HepG2 (cell line): ENCODE data around the gene MRE11. TPM values are rescaled to one million over a fixed set of nuclear protein-coding genes. Genes with fewer than 3 reads are reported as not detected.

Source experiments
- ATAC-seq: fragments of 200-7000 bp; cut with Tn5 transposase; 3 replicates; pipeline ENCODE4 v1.9.1; 2020; ENCODE audit warnings: mild to moderate bottlenecking, moderate library complexity
- BruUV-seq: library from RNA; stranded (reverse); fragments of 400-500 nt; replicated peaks from 2 replicates; lab custom pipeline; 2021; lab: Mats Ljungman, UMichigan
- CTCF ChIA-PET: fragments of 300-600 bp; formaldehyde crosslinking; extraction: SDS; loops from one replicate; lab custom pipeline; 2021; ENCODE audit warnings: low total read pairs, inconsistent platforms, low intra/inter-chr PET ratio; lab: Yijun Ruan, JAX
- POLR2A ChIA-PET: fragments of 350-600 bp; sonication (Branson Sonifier 250); formaldehyde crosslinking; loops from one replicate; lab custom pipeline; 2020; ENCODE audit warnings: antibody characterized with exemption, inconsistent platforms; lab: Yijun Ruan, JAX
- DNase-seq: peaks from one replicate; pipeline ENCODE4 v3.0.0-alpha.2; 2015; ENCODE audit warnings: low spot score
- FAIRE-seq: peaks from 3 replicates; lab custom pipeline; 2011; peaks lifted over from hg19 to GRCh38; lab: Jason Lieb, UNC
- H2AFZ ChIP-seq: one replicate; pipeline ENCODE4 v1.6.1; 2011; ENCODE audit warnings: low read length, inconsistent platforms
- H3K27ac ChIP-seq: fragments of 300-600 bp; 3 replicates; pipeline ENCODE4 v1.8.0; 2011; ENCODE audit warnings: mixed run types, mild to moderate bottlenecking, mixed read lengths, low read length, inconsistent platforms; ENCODE audit not compliant: insufficient read depth; ENCODE audit errors: extremely low read length
- H3K27me3 ChIP-seq, 2 experiments: fragments of 200-600 bp in 1 of 2; 2 replicates in 1 of 2; 3 replicates in 1 of 2; pipeline versions ENCODE4 v1.6.0 to v1.8.0; 2011; ENCODE audit warnings: low read length in 2 of 2, mild to moderate bottlenecking in 2 of 2, moderate library complexity in 2 of 2, inconsistent platforms in 1 of 2; ENCODE audit not compliant: insufficient read depth in 2 of 2, control insufficient read depth in 1 of 2
- H3K36me3 ChIP-seq, 2 experiments: fragments of 200-600 bp in 1 of 2; replicated peaks in 1 of 2; 2 replicates in 1 of 2; 3 replicates in 1 of 2; pipeline versions ENCODE4 v1.5.1 to v1.8.0; 2011; ENCODE audit warnings: low read length in 2 of 2, inconsistent platforms in 1 of 2; ENCODE audit not compliant: insufficient read depth in 2 of 2, control insufficient read depth in 1 of 2
- H3K4me1 ChIP-seq: 2 replicates; pipeline ENCODE4 v1.5.1; 2012; ENCODE audit warnings: low read length, inconsistent platforms; ENCODE audit not compliant: insufficient read depth
- H3K4me2 ChIP-seq: 2 replicates; pipeline ENCODE4 v1.6.0; 2011; ENCODE audit warnings: low read depth, low read length, inconsistent platforms
- H3K4me3 ChIP-seq, 3 experiments: fragments of 200-600 bp in 1 of 3; sonication (generic), shearing (Covaris generic) in 1 of 3; replicated peaks in 1 of 3; 2 replicates each; pipeline ENCODE4 v1.5.1; 2011 to 2016; ENCODE audit warnings: low read length in 3 of 3, inconsistent platforms in 2 of 3, low read depth in 2 of 3, mild to moderate bottlenecking in 2 of 3, control low read depth in 1 of 3, mixed read lengths in 1 of 3; ENCODE audit not compliant: insufficient read depth in 1 of 3
- H3K79me2 ChIP-seq: one replicate; pipeline ENCODE4 v1.6.1; 2011; ENCODE audit warnings: low read length, inconsistent platforms; ENCODE audit not compliant: insufficient read depth
- H3K9ac ChIP-seq: 2 replicates; pipeline ENCODE4 v1.6.0; 2011; ENCODE audit warnings: mild to moderate bottlenecking, low read depth, low read length, inconsistent platforms; ENCODE audit not compliant: insufficient read depth
- H3K9me3 ChIP-seq: 2 replicates; pipeline ENCODE4 v1.5.1; 2012; ENCODE audit warnings: mild to moderate bottlenecking, low read length
- H4K20me1 ChIP-seq: 2 replicates; pipeline ENCODE4 v1.6.0; 2011; ENCODE audit warnings: inconsistent platforms, mild to moderate bottlenecking, low read length, moderate library complexity; ENCODE audit not compliant: insufficient read depth
- DPF2 ChIP-seq: sonication (generic); formaldehyde crosslinking; IDR thresholded peaks from 2 replicates; pipeline ENCODE4 v1.4.0; 2020; ENCODE audit warnings: mild to moderate bottlenecking, low read depth, missing genetic modification reagents, borderline replicate concordance
- FOXA3 ChIP-seq: IDR thresholded peaks from 2 replicates; pipeline ENCODE4 v1.6.1; 2016; ENCODE audit warnings: missing genetic modification reagents, missing compliant biosample characterization
- HOXA5 ChIP-seq: sonication (generic); formaldehyde crosslinking; IDR thresholded peaks from 2 replicates; pipeline ENCODE4 v1.4.0; 2020; ENCODE audit warnings: missing genetic modification reagents
- ZBTB1 ChIP-seq: sonication (generic); formaldehyde crosslinking; IDR thresholded peaks from 2 replicates; pipeline ENCODE4 v1.4.0; 2020; ENCODE audit warnings: missing genetic modification reagents, borderline replicate concordance
- ZNF678 ChIP-seq: sonication (generic); formaldehyde crosslinking; IDR thresholded peaks from 2 replicates; pipeline ENCODE4 v1.4.0; 2020; ENCODE audit warnings: mild to moderate bottlenecking, missing genetic modification reagents
- WGBS: methylation state at CpG from one replicate; pipeline ENCODE4 v1.1.6; 2017; ENCODE audit warnings: low lambda C conversion rate; 5-methylcytosine and 5-hydroxymethylcytosine counted together
- in situ Hi-C: cut with HindIII; loops from 2 replicates; pipeline ENCODE4 v1.10.0; 2017; ENCODE audit warnings: low pct_unique_long_range_greater_than_20kb; ENCODE audit not compliant: extremely low pct_ligation_motif_present
- intact Hi-C: fragments of 100-400 bp; cut with micrococcal nuclease; formaldehyde crosslinking; loops from one replicate; pipeline ENCODE4 v1.10.0; 2022; ENCODE audit not compliant: unreplicated experiment
- polyA plus RNA-seq, 8 experiments: library from polyadenylated mRNA; depleted of rRNA in 3 of 8; stranded (reverse) in 7 of 8; unstranded in 1 of 8; fragments of >200 nt; fragmentation: Illumina TruSeq in 4 of 8; extraction: Trizol in 4 of 8; gene quantifications; 2 replicates each; pipeline versions ENCODE4 v1.2.1 to v1.2.3, GENCODE V29; 2011 to 2016; ENCODE audit warnings: low read depth in 4 of 8, missing spikeins in 1 of 8, mixed read lengths in 1 of 8; ENCODE audit not compliant: insufficient read depth in 1 of 8
- total RNA-seq, 5 experiments: library from RNA; depleted of rRNA; stranded (reverse); fragments of >200 nt; fragmentation: Illumina TruSeq; extraction: Trizol; gene quantifications; 2 replicates each; pipeline ENCODE4 v1.2.3, GENCODE V29; 2016; ENCODE audit warnings: low read depth in 1 of 5
- TF ChIP-seq, protein P1 (sequence below): sonication (generic); formaldehyde crosslinking; IDR thresholded peaks from 2 replicates; pipeline ENCODE4 v1.4.0; 2020; ENCODE audit warnings: missing genetic modification reagents, borderline replicate concordance
- TF ChIP-seq, protein P2 (sequence below): sonication (generic); IDR thresholded peaks from 2 replicates; pipeline ENCODE4 v1.6.1; 2016; ENCODE audit warnings: low read depth, borderline replicate concordance

The MRE11 gene
- total and polyA plus RNA-seq, 2 of the 13 experiments (the other 11 are each of a cell fraction or from before 2014, with no cell fraction given) = 7.2 to 37.3 TPM

DNA sequence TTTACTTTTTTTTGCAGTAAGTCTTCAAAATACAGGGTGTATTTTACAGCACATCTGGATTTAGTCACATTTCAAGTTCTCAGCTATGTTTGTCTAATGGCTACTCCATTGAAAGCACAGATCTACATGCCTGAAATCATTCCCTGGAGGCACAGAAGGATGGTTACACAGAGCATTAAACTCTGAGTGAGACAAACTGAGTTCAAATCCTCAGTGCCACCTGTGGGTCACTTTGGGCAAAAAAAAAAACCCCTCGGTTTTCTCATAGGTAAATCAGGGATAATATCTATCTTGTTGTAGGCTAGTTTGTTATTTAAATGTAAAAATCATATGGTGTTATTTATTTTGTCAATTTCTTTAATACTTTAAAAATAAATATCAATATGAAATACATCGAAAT is 7.9 kb upstream of the MRE11 start:
- ChIA-PET POLR2A (no interaction called here), CTCF (no interaction called here)
- WGBS = 53% methylated on average over 2 of the region's 2 CpGs
- BruUV-seq = no TSS peak
- FAIRE-seq (no peak), ATAC-seq (no peak), DNase-seq (no peak)
- intact Hi-C loops (loop anchor here (5.0 kb wide), 1 partner anchor 329 kb away; no protein-coding TSS in a partner anchor), in situ Hi-C loops (loop anchor here (5.0 to 10.0 kb wide), 3 partner anchors 174 to 587 kb away; no protein-coding TSS in a partner anchor)
- H3K27me3 ChIP-seq = no peaks in the 10 kb centered on the region
- H4K20me1 ChIP-seq = no peaks in the 10 kb centered on the region
- no peak overlapping the region for H2AFZ ChIP-seq
- peaks cover 2 to 16% of the 10 kb centered on the region in 2 experiments; a peak in 3 of 5 replicates for H3K36me3 ChIP-seq
- no peak overlapping the region for H3K4me2 ChIP-seq
- H3K27ac ChIP-seq = no peak overlapping the region
- no peak overlapping the region for H3K9ac ChIP-seq
- peaks cover 11% of the 10 kb centered on the region for H3K4me1 ChIP-seq
- H3K79me2 ChIP-seq = no peaks in the 10 kb centered on the region
- H3K9me3 ChIP-seq = no peaks in the 10 kb centered on the region
- no peak overlapping the region for H3K4me3 ChIP-seq
- no peak for TF ChIP-seq ZBTB1 (CRISPR knock-in tag)
- no peak for TF ChIP-seq DPF2 (CRISPR knock-in tag)
- TF ChIP-seq ZNF678 (CRISPR knock-in tag) = no peak
- TF ChIP-seq, protein P1, sequence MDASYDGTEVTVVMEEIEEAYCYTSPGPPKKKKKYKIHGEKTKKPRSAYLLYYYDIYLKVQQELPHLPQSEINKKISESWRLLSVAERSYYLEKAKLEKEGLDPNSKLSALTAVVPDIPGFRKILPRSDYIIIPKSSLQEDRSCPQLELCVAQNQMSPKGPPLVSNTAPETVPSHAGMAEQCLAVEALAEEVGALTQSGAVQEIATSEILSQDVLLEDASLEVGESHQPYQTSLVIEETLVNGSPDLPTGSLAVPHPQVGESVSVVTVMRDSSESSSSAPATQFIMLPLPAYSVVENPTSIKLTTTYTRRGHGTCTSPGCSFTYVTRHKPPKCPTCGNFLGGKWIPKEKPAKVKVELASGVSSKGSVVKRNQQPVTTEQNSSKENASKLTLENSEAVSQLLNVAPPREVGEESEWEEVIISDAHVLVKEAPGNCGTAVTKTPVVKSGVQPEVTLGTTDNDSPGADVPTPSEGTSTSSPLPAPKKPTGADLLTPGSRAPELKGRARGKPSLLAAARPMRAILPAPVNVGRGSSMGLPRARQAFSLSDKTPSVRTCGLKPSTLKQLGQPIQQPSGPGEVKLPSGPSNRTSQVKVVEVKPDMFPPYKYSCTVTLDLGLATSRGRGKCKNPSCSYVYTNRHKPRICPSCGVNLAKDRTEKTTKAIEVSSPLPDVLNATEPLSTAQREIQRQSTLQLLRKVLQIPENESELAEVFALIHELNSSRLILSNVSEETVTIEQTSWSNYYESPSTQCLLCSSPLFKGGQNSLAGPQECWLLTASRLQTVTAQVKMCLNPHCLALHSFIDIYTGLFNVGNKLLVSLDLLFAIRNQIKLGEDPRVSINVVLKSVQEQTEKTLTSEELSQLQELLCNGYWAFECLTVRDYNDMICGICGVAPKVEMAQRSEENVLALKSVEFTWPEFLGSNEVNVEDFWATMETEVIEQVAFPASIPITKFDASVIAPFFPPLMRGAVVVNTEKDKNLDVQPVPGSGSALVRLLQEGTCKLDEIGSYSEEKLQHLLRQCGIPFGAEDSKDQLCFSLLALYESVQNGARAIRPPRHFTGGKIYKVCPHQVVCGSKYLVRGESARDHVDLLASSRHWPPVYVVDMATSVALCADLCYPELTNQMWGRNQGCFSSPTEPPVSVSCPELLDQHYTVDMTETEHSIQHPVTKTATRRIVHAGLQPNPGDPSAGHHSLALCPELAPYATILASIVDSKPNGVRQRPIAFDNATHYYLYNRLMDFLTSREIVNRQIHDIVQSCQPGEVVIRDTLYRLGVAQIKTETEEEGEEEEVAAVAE (CRISPR knock-in tag) = no peak
- no peak for TF ChIP-seq HOXA5
- TF ChIP-seq FOXA3 (CRISPR knock-in tag) = no peak
- TF ChIP-seq, protein P2, sequence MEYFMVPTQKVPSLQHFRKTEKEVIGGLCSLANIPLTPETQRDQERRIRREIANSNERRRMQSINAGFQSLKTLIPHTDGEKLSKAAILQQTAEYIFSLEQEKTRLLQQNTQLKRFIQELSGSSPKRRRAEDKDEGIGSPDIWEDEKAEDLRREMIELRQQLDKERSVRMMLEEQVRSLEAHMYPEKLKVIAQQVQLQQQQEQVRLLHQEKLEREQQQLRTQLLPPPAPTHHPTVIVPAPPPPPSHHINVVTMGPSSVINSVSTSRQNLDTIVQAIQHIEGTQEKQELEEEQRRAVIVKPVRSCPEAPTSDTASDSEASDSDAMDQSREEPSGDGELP = no peak
